OCI-LY7 (cell line): Measurements from ENCODE around the gene PLPPR3. TPM values are rescaled to one million over a fixed set of nuclear protein-coding genes. Genes with fewer than 3 reads are reported as not detected.

Source experiments
- BruUV-seq: library from RNA; stranded (reverse); fragments of 400-500 nt; replicated peaks from 2 replicates; lab custom pipeline; 2021; lab: Mats Ljungman, UMichigan
- CTCF ChIA-PET: fragments of 300-600 bp; sonication (Branson Sonifier 250); formaldehyde crosslinking; loops from one replicate; lab custom pipeline; 2022; ENCODE audit warnings: antibody characterized with exemption; ENCODE audit not compliant: unreplicated experiment; lab: Charles Lee
- POLR2A ChIA-PET: fragments of 300-600 bp; sonication (Branson Sonifier 250); formaldehyde crosslinking; loops from one replicate; lab custom pipeline; 2022; ENCODE audit warnings: antibody characterized with exemption; lab: Charles Lee
- DNase-seq: peaks from one replicate; pipeline ENCODE4 v3.0.0-alpha.2; 2015; ENCODE audit warnings: low spot score
- H2AFZ ChIP-seq: fragments of 200-600 bp; sonication (generic), shearing (Covaris generic); 2 replicates; pipeline ENCODE4 v1.6.1; 2014; ENCODE audit warnings: mild to moderate bottlenecking, antibody characterized with exemption, low read length, moderate library complexity
- H3K27ac ChIP-seq: fragments of 200-600 bp; sonication (generic); 2 replicates; pipeline ENCODE4 v1.5.1; 2014; ENCODE audit warnings: mixed run types, low read depth, mild to moderate bottlenecking, moderate library complexity, low read length, inconsistent platforms; ENCODE audit not compliant: poor library complexity, severe bottlenecking
- H3K36me3 ChIP-seq: fragments of 200-600 bp; sonication (generic); 2 replicates; pipeline ENCODE4 v1.6.1; 2014; ENCODE audit warnings: mild to moderate bottlenecking, antibody characterized with exemption, low read length, moderate library complexity, mixed read lengths; ENCODE audit not compliant: insufficient read depth
- H3K4me1 ChIP-seq: fragments of 200-600 bp; sonication (generic); 2 replicates; pipeline ENCODE4 v1.5.1; 2014; ENCODE audit warnings: mild to moderate bottlenecking, low read length; ENCODE audit not compliant: insufficient read depth, poor library complexity, severe bottlenecking
- H3K4me2 ChIP-seq: fragments of 200-600 bp; sonication (generic); 2 replicates; pipeline ENCODE4 v1.6.1; 2014; ENCODE audit warnings: mild to moderate bottlenecking, low read length
- H3K4me3 ChIP-seq: fragments of 200-600 bp; sonication (generic); 2 replicates; pipeline ENCODE4 v1.5.1; 2014; ENCODE audit warnings: mild to moderate bottlenecking, low read depth, low read length; ENCODE audit not compliant: poor library complexity, severe bottlenecking
- H3K79me2 ChIP-seq: fragments of 200-600 bp; sonication (generic); 2 replicates; pipeline ENCODE4 v1.6.1; 2016; ENCODE audit warnings: low read depth, mild to moderate bottlenecking, low read length, moderate library complexity, mixed read lengths; ENCODE audit not compliant: insufficient read depth
- H3K9me2 ChIP-seq: fragments of 200-600 bp; sonication (generic); 2 replicates; pipeline ENCODE4 v1.6.1; 2016; ENCODE audit warnings: mild to moderate bottlenecking, low read length, mixed read lengths; ENCODE audit not compliant: insufficient read depth
- H3K9me3 ChIP-seq: fragments of 200-600 bp; sonication (generic); 2 replicates; pipeline ENCODE4 v1.6.1; 2014; ENCODE audit warnings: mild to moderate bottlenecking, mixed run types, low read length, mixed read lengths
- H4K20me1 ChIP-seq: fragments of 200-600 bp; sonication (generic); 2 replicates; pipeline ENCODE4 v1.6.1; 2014; ENCODE audit warnings: mild to moderate bottlenecking, antibody characterized with exemption, low read length, moderate library complexity, mixed read lengths; ENCODE audit not compliant: insufficient read depth
- EZH2phosphoT487 ChIP-seq: fragments of 200-600 bp; sonication (generic); IDR thresholded peaks from 2 replicates; pipeline ENCODE4 v1.6.1; 2018; ENCODE audit warnings: low read depth, borderline replicate concordance, mild to moderate bottlenecking, mixed run types, antibody characterized with exemption, low read length, moderate library complexity, mixed read lengths
- intact Hi-C: fragments of 100-400 bp; cut with micrococcal nuclease; formaldehyde crosslinking; loops from one replicate; pipeline ENCODE4 v1.10.0; 2022; ENCODE audit not compliant: unreplicated experiment
- total RNA-seq, 2 experiments: library from RNA; depleted of rRNA in 1 of 2; stranded (reverse); fragments of >200 nt in 1 of 2; shearing (Covaris generic) in 1 of 2; gene quantifications; 2 replicates each; pipeline ENCODE4 v1.2.3, GENCODE V29; 2014 to 2022
- TF ChIP-seq, protein P1 (sequence below): fragments of 200-600 bp; sonication (generic); conservative IDR thresholded peaks from 2 replicates; pipeline ENCODE4 v1.5.1; 2014; ENCODE audit warnings: mild to moderate bottlenecking, antibody characterized with exemption, low read length, moderate library complexity, mixed read lengths

PLPPR3 gene
- total RNA-seq, 2 experiments from 2014 or later, result not detected

DNA sequence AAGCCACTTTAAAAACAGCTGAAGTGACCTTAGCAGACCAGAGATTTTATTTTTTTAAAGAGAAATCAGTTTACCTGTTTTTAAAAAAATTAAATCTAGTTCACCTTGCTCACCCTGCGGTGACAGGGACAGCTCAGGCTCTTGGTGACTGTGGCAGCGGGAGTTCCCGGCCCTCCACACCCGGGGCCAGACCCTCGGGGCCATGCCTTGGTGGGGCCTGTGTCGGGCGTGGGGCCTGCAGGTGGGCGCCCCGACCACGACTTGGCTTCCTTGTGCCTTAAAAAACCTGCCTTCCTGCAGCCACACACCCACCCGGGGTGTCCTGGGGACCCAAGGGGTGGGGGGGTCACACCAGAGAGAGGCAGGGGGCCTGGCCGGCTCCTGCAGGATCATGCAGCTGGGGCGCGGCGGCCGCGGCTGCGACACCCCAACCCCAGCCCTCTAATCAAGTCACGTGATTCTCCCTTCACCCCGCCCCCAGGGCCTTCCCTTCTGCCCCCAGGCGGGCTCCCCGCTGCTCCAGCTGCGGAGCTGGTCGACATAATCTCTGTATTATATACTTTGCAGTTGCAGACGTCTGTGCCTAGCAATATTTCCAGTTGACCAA lies 10.8 kb downstream of the PLPPR3 start:
- Histone ChIP-seq H3K9me2 (no peaks in the 10 kb centered on the region), H4K20me1 (no peaks in the 10 kb centered on the region), H3K79me2 (no peaks in the 10 kb centered on the region), H3K27ac (no peak overlapping the region), H3K4me2 (no peak overlapping the region), H2AFZ (no peak overlapping the region), H3K4me1 (no peaks in the 10 kb centered on the region), H3K9me3 (no peaks in the 10 kb centered on the region), H3K4me3 (no peak overlapping the region), H3K36me3 (peaks cover 94% of the 10 kb centered on the region)
- CTCF ChIA-PET, result no interaction called here
- TF ChIP-seq, protein P1, sequence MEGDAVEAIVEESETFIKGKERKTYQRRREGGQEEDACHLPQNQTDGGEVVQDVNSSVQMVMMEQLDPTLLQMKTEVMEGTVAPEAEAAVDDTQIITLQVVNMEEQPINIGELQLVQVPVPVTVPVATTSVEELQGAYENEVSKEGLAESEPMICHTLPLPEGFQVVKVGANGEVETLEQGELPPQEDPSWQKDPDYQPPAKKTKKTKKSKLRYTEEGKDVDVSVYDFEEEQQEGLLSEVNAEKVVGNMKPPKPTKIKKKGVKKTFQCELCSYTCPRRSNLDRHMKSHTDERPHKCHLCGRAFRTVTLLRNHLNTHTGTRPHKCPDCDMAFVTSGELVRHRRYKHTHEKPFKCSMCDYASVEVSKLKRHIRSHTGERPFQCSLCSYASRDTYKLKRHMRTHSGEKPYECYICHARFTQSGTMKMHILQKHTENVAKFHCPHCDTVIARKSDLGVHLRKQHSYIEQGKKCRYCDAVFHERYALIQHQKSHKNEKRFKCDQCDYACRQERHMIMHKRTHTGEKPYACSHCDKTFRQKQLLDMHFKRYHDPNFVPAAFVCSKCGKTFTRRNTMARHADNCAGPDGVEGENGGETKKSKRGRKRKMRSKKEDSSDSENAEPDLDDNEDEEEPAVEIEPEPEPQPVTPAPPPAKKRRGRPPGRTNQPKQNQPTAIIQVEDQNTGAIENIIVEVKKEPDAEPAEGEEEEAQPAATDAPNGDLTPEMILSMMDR, result no peak
- TF ChIP-seq EZH2phosphoT487, result no peak
- no TSS peak for BruUV-seq
- no peak for DNase-seq
- intact Hi-C loops, result no loop called here
- POLR2A ChIA-PET, result no interaction called here

GRCh38 chr19:810077-810855 lies 11.5 kb downstream of the PLPPR3 start:
- BruUV-seq, result no TSS peak
- Histone ChIP-seq H3K79me2 (no peaks in the 10 kb centered on the region), H3K9me2 (no peaks in the 10 kb centered on the region), H3K9me3 (no peaks in the 10 kb centered on the region), H4K20me1 (no peaks in the 10 kb centered on the region), H3K27ac (no peak overlapping the region), H3K4me2 (no peak overlapping the region), H3K36me3 (peaks cover 94% of the 10 kb centered on the region), H3K4me1 (no peaks in the 10 kb centered on the region), H2AFZ (no peak overlapping the region), H3K4me3 (no peak overlapping the region)
- DNase-seq, result no peak
- TF ChIP-seq, protein P1, result no peak
- TF ChIP-seq EZH2phosphoT487, result no peak
- intact Hi-C loops, result no loop called here
- POLR2A ChIA-PET, result no interaction called here
- CTCF ChIA-PET, result no interaction called here

DNA sequence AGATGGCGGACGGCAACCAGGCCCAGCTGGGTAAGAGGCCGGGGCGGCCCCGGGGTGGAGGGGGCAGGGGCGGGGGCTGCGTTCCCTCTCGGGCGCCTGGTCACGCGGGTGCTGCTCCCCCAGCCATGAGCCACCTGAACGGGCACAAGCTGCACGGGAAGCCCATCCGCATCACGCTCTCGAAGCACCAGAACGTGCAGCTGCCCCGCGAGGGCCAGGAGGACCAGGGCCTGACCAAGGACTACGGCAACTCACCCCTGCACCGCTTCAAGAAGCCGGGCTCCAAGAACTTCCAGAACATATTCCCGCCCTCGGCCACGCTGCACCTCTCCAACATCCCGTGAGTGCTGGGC lies 13.4 kb downstream of the PLPPR3 start:
- ChIA-PET POLR2A (no interaction called here), CTCF (no interaction called here)
- no peak for DNase-seq
- Histone ChIP-seq H3K4me2 (no peak overlapping the region), H4K20me1 (no peaks in the 10 kb centered on the region), H3K36me3 (peaks cover 94% of the 10 kb centered on the region), H3K4me3 (no peak overlapping the region), H3K4me1 (no peaks in the 10 kb centered on the region), H3K79me2 (peaks cover 5% of the 10 kb centered on the region; the same call in 1 of the 2 replicates), H3K9me3 (no peaks in the 10 kb centered on the region), H3K27ac (no peak overlapping the region), H2AFZ (no peak overlapping the region), H3K9me2 (no peaks in the 10 kb centered on the region)
- intact Hi-C loops, result no loop called here
- BruUV-seq, result no TSS peak
- TF ChIP-seq, protein P1, result no peak
- no peak for TF ChIP-seq EZH2phosphoT487
